Measurements from ENCODE around the gene EHD1.

- TF ChIP-seq POLR2AphosphoS5 (IDR thresholded peaks at IDR 0.05; ENCODE audit: low read depth, low read length) (no peak), POLR2A (IDR thresholded peaks at IDR 0.05; ENCODE audit: low read depth, low read length) (no peak), TAF1 (IDR thresholded peaks at IDR 0.05; ENCODE audit: borderline replicate concordance, low read depth, low read length) (no peak)
These were observed 44.9 kb downstream of the EHD1 start for GRCh38 chr11:64833509-64833908.
